ENCODE data around the gene NLRP12.
A peak's percentile ranks its signal among the peaks of the same experiment; 100 is the strongest.

The NLRP12 gene

DNA sequence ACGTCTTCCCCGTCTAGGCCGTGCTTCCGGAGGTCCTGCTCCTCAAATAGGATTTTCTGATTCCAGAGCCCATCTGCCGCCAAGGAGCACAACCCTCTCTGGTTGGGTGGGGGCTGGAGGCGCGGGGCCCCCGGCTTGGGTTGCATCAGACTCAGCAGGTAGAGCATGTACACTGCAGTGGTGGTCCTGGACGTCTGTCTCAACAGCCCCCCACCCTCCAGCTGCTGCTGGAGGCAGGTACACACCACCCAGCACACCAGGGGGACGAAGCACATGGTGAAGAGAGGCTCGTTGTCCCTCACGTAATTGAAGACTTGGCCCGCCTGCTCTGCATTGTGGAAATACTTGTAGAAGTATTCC, 13.9 kb downstream of the NLRP12 start:
- TF ChIP-seq, protein P1, sequence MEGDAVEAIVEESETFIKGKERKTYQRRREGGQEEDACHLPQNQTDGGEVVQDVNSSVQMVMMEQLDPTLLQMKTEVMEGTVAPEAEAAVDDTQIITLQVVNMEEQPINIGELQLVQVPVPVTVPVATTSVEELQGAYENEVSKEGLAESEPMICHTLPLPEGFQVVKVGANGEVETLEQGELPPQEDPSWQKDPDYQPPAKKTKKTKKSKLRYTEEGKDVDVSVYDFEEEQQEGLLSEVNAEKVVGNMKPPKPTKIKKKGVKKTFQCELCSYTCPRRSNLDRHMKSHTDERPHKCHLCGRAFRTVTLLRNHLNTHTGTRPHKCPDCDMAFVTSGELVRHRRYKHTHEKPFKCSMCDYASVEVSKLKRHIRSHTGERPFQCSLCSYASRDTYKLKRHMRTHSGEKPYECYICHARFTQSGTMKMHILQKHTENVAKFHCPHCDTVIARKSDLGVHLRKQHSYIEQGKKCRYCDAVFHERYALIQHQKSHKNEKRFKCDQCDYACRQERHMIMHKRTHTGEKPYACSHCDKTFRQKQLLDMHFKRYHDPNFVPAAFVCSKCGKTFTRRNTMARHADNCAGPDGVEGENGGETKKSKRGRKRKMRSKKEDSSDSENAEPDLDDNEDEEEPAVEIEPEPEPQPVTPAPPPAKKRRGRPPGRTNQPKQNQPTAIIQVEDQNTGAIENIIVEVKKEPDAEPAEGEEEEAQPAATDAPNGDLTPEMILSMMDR (IDR thresholded peaks at IDR 0.05; ENCODE audit: low read length, missing control alignments) = no peak

DNA sequence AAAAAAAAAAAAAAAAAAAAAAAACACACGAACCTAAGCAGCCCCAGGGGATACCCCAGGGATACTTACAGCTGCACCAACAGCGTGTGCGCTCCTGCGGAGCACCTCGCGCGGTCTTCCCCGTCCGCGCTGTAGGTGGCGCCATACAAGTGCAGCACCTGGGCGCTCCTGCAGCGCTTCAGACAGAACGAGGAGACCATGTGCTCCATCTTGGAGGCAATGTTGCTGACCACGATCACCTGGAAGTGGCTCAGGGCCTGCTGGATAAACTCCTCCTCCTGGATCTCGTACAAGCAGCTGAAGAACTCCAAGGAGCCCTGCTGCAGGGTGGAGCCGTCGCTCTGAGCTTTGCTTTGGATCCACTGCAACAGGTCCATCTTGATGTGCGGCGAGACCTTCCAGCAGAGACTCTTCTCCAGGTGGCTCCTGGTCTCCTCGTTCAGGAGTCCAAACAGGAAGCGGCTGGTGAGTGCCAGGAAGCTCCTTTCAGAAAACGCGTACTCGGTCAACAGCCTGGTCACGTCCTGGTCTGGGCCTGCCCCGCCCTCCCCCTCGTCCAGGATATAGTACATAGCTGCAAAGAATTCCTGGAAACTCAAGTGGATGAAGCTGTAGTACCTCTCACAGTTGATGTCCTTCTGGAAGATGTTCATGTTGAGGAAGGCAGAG, 14.5 kb downstream of the NLRP12 start:
- peak; percentile 5 for DNase-seq (ENCODE audit: low read depth)
- no peak overlapping the region for H3K4me3 ChIP-seq (replicated peaks; ENCODE audit: low read depth, low read length)
- TF ChIP-seq, protein P1 (IDR thresholded peaks at IDR 0.05; ENCODE audit: low read length, missing control alignments) = peak; percentile 26

More for the DNA sequence above, 13.9 kb downstream of the NLRP12 start:
- DNase-seq (ENCODE audit: low read depth) = no peak
- H3K4me3 ChIP-seq (replicated peaks; ENCODE audit: low read depth, low read length) = no peak overlapping the region

DNA sequence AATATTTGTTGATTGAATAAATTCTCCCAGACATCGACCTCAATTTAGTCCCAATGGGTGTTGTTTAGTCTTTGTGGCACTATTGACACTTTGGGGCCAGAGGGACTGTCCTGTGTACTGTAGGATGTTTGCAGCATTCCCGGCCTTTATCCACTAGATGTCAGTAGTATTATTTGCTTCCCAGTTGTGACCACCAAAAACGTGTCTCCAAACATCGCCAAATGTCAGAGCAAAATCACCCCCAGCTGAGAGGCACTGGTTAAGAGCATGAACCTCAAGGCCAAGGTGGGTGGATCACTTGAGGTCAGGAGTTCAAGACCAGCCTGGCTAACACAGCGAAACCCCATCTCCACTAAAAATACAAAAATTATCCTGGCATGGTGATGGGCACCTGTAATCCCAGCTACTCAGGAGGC, 15.4 kb downstream of the NLRP12 start:
- H3K4me3 ChIP-seq (replicated peaks; ENCODE audit: low read depth, low read length) = no peak overlapping the region
- TF ChIP-seq, protein P1 (IDR thresholded peaks at IDR 0.05; ENCODE audit: low read length, missing control alignments) = peak; percentile 77
- peak; percentile 74 for DNase-seq (ENCODE audit: low read depth)

DNA sequence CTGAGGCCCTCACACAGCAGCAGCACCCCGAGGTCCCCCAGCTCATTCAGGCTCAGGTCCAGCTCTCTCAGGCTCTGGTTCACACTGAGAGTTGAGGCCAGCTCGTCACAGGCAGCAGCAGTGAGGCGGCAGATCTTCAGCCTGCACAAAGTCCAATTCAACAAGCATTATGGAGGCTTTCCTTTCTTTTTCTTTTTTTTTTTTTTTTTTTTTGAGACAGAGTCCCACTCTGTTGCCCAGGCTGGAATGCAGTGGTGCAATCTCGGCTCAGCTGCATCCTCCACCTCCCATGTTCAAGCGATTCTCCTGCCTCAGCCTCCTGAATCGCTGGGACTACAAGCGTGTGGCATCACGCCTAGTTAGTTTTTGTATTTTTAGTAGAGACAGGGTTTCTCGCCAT, 22.9 kb downstream of the NLRP12 start:
- no peak overlapping the region for H3K4me3 ChIP-seq (replicated peaks; ENCODE audit: low read depth, low read length)

DNA sequence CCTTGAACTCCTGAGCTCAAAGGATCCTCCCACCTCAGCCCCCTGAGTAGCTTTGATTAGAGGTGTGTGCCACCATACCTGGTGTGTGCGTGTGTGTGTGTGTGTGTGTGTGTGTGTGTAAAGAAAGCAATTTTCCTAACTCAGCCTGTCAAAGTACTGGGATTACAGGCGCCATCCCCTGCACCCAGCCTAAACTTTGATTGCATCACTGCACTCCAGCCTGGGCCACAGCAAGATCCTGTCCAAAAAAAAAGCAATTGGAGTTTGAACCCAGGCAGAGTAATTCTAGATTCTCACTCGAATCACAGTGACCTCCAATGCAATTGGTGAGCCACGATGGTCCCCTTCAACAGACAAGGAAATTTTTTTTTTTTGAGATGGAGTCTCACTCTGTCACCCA, 29.1 kb downstream of the NLRP12 start:
- DNase-seq (ENCODE audit: low read depth) = no peak
- no peak overlapping the region for H3K4me3 ChIP-seq (replicated peaks; ENCODE audit: low read depth, low read length)
- TF ChIP-seq, protein P1 (IDR thresholded peaks at IDR 0.05; ENCODE audit: low read length, missing control alignments) = no peak

More for the DNA sequence above, 22.9 kb downstream of the NLRP12 start:
- DNase-seq (ENCODE audit: low read depth) = no peak
- TF ChIP-seq, protein P1 (IDR thresholded peaks at IDR 0.05; ENCODE audit: low read length, missing control alignments) = no peak

DNA sequence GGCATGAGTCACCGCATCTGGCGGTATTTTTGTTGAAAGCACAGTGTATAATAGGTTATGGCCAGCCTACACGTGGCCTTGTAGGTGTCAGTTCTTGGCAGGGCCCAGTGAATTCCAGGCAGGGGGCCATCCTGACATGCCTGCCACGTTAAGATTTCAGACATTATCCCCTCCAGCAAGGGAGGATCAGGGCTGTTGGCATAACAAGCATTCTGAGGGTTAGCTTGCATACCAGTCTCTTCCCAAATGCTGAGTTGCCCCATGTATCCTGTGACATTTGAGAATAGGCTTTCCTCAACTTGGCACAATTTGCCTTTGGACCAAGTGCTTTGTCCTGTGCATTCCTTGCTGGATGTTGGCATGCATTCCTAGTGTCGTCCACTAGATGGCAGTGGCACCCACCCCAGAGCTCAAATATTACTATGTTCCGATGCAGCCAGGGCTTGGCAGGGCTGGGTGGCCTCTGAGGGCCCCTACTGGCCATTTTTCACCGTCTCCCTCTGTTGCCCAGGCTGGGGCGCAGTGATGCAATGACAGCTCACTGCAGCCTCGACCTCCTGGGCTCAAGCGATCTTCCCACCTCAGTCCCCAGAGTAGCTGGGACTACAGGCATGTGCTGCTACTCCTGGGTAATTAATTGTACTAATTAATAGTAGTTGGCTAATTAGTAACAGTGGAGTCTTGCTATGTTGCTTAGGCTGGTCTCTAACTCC, 31.2 kb downstream of the NLRP12 start:
- TF ChIP-seq, protein P1 (IDR thresholded peaks at IDR 0.05; ENCODE audit: low read length, missing control alignments) = peak; percentile 99
- DNase-seq (ENCODE audit: low read depth) = peak; percentile 91
- no peak overlapping the region for H3K4me3 ChIP-seq (replicated peaks; ENCODE audit: low read depth, low read length)
